ENCODE data around the gene CHST3.
"Not testable (repeated sequence)": the region's sequence is repeated elsewhere in the genome, so short reads cannot be mapped to it uniquely, and the experiment has no call there.

Gene CHST3

DNA sequence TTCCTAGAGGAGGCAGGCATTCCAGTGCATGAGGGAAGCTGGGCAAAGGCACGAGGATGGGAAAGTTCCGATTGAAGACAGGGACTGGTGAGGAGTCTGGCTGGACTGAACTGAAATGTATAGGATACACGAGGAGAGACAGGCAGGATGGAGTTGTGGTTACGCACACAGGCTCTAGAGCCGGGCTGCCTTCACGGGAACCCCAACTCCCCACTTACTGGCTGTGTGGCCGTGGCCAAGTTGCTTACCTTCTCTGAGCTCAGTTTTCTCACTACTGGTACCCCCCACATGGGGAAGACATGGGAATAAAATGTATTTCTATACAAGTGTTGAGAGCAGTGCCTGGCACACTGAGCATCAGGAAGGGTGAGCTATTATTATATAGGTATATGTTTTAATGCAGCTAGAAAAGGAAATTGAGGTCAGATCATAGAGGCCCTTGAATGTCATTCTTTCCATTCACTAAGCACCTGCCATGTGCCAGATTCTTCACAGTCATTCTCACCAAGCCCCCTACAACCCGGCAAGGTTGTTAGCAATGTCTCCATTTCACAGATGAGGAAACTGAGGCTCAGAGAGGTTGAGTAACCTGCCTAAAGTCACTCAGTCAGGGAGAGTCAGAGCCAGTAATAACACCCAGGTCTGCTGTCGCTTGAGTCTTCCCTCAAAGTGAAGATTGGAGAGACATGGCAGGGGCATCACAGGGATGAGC, 9.7 kb downstream of the CHST3 start:
- H2AFZ ChIP-seq (ENCODE audit: low read length, unreplicated experiment): no peak overlapping the region
- no peak overlapping the region for H3K4me3 ChIP-seq (ENCODE audit: low read depth, low read length)
- peaks cover 75% of the 10 kb centered on the region for H3K79me2 ChIP-seq (ENCODE audit: control insufficient read depth, insufficient read depth, low read length, unreplicated experiment)
- H3K27ac ChIP-seq (ENCODE audit: low read depth, low read length): peak overlapping the region; percentile 78
- H3K36me3 ChIP-seq (ENCODE audit: insufficient read depth, low read length): no peaks in the 10 kb centered on the region
- no peaks in the 10 kb centered on the region for H3K27me3 ChIP-seq (ENCODE audit: insufficient read depth, low read length)
- peaks cover 77% of the 10 kb centered on the region for H3K4me1 ChIP-seq (ENCODE audit: control insufficient read depth, insufficient read depth, low read length, unreplicated experiment)

DNA sequence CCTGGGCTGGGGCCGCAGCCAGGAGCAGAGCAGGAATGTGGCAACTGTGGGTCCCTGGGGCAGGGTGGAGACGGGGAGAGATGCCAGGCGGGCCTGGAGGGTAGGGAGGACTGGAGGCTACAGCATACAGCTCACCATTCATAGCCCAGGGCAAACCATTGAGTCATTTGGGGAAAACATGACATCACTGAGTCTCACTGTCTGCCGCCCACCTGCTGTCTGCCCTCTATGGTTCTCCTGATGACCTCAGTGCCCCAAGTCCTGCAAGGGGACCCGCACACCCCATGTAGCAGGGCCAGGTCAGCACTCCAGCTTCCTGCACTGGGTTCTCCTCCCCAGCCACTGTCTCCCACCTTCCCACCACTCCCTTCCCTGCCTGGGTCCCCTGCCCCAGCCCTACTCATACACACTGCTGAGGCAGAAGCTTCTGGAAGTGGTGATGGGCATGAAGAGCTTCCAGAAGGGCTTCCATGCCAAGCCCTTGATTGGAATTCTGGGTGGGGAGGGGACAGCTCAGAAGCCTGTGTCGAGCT, 10.4 kb downstream of the CHST3 start:
- peaks cover 81% of the 10 kb centered on the region for H3K4me1 ChIP-seq (ENCODE audit: control insufficient read depth, insufficient read depth, low read length, unreplicated experiment)
- no peaks in the 10 kb centered on the region for H3K36me3 ChIP-seq (ENCODE audit: insufficient read depth, low read length)
- H3K79me2 ChIP-seq (ENCODE audit: control insufficient read depth, insufficient read depth, low read length, unreplicated experiment): peaks cover 75% of the 10 kb centered on the region
- no peak overlapping the region for H3K4me3 ChIP-seq (ENCODE audit: low read depth, low read length)
- H2AFZ ChIP-seq (ENCODE audit: low read length, unreplicated experiment): no peak overlapping the region
- peak overlapping the region; percentile 78 for H3K27ac ChIP-seq (ENCODE audit: low read depth, low read length)
- no peaks in the 10 kb centered on the region for H3K27me3 ChIP-seq (ENCODE audit: insufficient read depth, low read length)

DNA sequence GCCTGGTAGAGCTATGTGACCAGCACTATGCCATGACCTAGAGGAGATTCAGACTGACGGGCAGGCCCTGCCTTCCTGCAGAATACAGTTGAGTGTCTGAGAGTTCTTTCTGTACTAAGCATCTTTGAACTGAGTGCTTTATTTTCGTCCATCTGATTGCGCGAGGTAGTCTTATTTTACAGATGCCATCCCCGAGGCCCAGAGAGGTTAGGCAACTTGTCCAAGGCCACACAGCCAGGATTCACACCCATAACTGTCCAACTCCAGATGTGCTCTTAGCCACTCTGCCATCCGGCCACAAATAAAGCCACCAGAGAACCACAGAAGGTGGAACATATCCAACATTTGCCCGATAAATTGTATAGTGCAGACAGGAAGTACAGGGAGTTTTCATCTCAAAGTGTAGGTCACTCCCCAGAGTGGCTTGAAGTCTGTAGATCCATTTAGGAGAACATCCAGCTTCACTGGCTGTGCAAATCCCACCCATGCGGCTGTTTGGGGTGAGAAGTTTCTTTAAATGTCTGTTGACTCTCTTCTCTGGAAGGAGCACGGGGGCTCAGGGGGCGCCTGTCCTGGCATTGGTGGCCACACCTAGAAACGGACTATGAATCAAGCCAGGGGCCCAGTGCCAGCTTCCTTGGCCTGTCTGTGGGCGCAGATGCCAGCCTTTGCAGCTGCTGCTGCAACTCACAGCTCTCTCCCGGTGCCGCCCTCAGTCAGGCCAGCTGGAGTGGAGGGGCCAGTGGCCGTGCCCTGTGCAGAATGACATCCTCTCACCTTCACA, 11.1 kb downstream of the CHST3 start:
- peaks cover 86% of the 10 kb centered on the region for H3K4me1 ChIP-seq (ENCODE audit: control insufficient read depth, insufficient read depth, low read length, unreplicated experiment)
- peak overlapping the region; percentile 4; the same call in 1 of the 2 replicates for H3K4me3 ChIP-seq (ENCODE audit: low read depth, low read length)
- no peaks in the 10 kb centered on the region for H3K36me3 ChIP-seq (ENCODE audit: insufficient read depth, low read length)
- peaks cover 75% of the 10 kb centered on the region for H3K79me2 ChIP-seq (ENCODE audit: control insufficient read depth, insufficient read depth, low read length, unreplicated experiment)
- no peaks in the 10 kb centered on the region for H3K27me3 ChIP-seq (ENCODE audit: insufficient read depth, low read length)
- no peak overlapping the region for H2AFZ ChIP-seq (ENCODE audit: low read length, unreplicated experiment)
- H3K27ac ChIP-seq (ENCODE audit: low read depth, low read length): peak overlapping the region; percentile 78

GRCh38 chr10:71975871-71976725, 11.9 kb downstream of the CHST3 start:
- H2AFZ ChIP-seq (ENCODE audit: low read length, unreplicated experiment): no peak overlapping the region

DNA sequence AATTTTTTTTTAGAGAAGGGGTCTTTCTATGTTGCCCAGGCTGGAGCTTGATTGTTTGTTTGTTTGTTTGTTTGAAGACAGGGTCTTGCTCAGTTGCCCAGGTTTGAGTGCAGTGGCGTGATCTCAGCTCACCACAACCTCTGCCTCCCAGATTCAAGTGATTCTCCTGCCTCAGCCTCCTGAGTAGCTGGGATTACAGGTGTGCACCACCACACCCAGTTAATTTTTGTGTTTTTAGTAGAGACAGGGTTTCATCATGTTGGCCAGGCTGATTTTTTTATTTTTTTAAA, 13.4 kb downstream of the CHST3 start:
- not testable (repeated sequence) for H3K4me3 ChIP-seq (ENCODE audit: low read depth, low read length); H3K36me3 ChIP-seq (ENCODE audit: insufficient read depth, low read length); H2AFZ ChIP-seq (ENCODE audit: low read length, unreplicated experiment); H3K27me3 ChIP-seq (ENCODE audit: insufficient read depth, low read length); H3K27ac ChIP-seq (ENCODE audit: low read depth, low read length)
- H3K79me2 ChIP-seq (ENCODE audit: control insufficient read depth, insufficient read depth, low read length, unreplicated experiment): peaks cover 76% of the 10 kb centered on the region
- H3K4me1 ChIP-seq (ENCODE audit: control insufficient read depth, insufficient read depth, low read length, unreplicated experiment): peaks cover 93% of the 10 kb centered on the region

More at GRCh38 chr10:71975871-71976725, 11.9 kb downstream of the CHST3 start:
- Histone ChIP-seq H3K4me3 (ENCODE audit: low read depth, low read length) (peak overlapping the region; percentile 4; the same call in 1 of the 2 replicates), H3K27me3 (ENCODE audit: insufficient read depth, low read length) (no peaks in the 10 kb centered on the region), H3K79me2 (ENCODE audit: control insufficient read depth, insufficient read depth, low read length, unreplicated experiment) (peaks cover 76% of the 10 kb centered on the region), H3K4me1 (ENCODE audit: control insufficient read depth, insufficient read depth, low read length, unreplicated experiment) (peaks cover 86% of the 10 kb centered on the region), H3K36me3 (ENCODE audit: insufficient read depth, low read length) (no peaks in the 10 kb centered on the region), H3K27ac (ENCODE audit: low read depth, low read length) (peak overlapping the region; percentile 78)

DNA sequence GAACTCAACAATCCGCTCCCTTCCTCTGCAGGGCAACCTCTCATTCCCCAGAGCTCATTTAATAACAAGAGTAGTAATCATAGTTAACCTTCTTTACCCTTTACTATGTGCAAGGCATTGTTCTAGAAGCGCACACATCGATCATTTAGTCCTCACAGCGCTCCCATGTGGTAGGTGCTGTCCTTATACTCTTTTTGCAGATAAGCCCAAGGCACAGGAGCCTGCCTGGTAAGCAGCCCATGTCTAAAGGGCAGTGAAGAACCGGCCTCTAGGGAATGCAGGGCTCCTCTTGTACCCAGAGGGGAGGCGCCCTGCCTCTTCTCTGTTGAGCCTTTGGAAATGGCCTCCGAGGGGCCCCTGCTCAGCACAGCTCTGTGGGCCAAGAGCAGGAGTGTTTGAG, 14.3 kb downstream of the CHST3 start:
- Histone ChIP-seq H3K27me3 (ENCODE audit: insufficient read depth, low read length) (no peaks in the 10 kb centered on the region), H3K79me2 (ENCODE audit: control insufficient read depth, insufficient read depth, low read length, unreplicated experiment) (peaks cover 72% of the 10 kb centered on the region), H2AFZ (ENCODE audit: low read length, unreplicated experiment) (no peak overlapping the region), H3K4me3 (ENCODE audit: low read depth, low read length) (no peak overlapping the region), H3K27ac (ENCODE audit: low read depth, low read length) (no peak overlapping the region), H3K4me1 (ENCODE audit: control insufficient read depth, insufficient read depth, low read length, unreplicated experiment) (peaks cover 84% of the 10 kb centered on the region), H3K36me3 (ENCODE audit: insufficient read depth, low read length) (no peaks in the 10 kb centered on the region)

- no peak overlapping the region for H3K27ac ChIP-seq (ENCODE audit: low read depth, low read length)
- H3K36me3 ChIP-seq (ENCODE audit: insufficient read depth, low read length): no peaks in the 10 kb centered on the region
- no peak overlapping the region for H3K4me3 ChIP-seq (ENCODE audit: low read depth, low read length)
- H3K79me2 ChIP-seq (ENCODE audit: control insufficient read depth, insufficient read depth, low read length, unreplicated experiment): peaks cover 65% of the 10 kb centered on the region
- H2AFZ ChIP-seq (ENCODE audit: low read length, unreplicated experiment): no peak overlapping the region
- H3K27me3 ChIP-seq (ENCODE audit: insufficient read depth, low read length): no peaks in the 10 kb centered on the region
- peaks cover 78% of the 10 kb centered on the region for H3K4me1 ChIP-seq (ENCODE audit: control insufficient read depth, insufficient read depth, low read length, unreplicated experiment)
Observed at GRCh38 chr10:71978988-71979691, 14.9 kb downstream of the CHST3 start.

- Histone ChIP-seq H3K27ac (ENCODE audit: low read depth, low read length) (0 out of 2 replicates have a peak overlapping the region, but pooled peaks have one; percentile 4), H3K36me3 (ENCODE audit: insufficient read depth, low read length) (no peaks in the 10 kb centered on the region), H3K4me3 (ENCODE audit: low read depth, low read length) (no peak overlapping the region), H3K79me2 (ENCODE audit: control insufficient read depth, insufficient read depth, low read length, unreplicated experiment) (peaks cover 69% of the 10 kb centered on the region), H3K4me1 (ENCODE audit: control insufficient read depth, insufficient read depth, low read length, unreplicated experiment) (peaks cover 78% of the 10 kb centered on the region), H2AFZ (ENCODE audit: low read length, unreplicated experiment) (no peak overlapping the region), H3K27me3 (ENCODE audit: insufficient read depth, low read length) (no peaks in the 10 kb centered on the region)
Observed at GRCh38 chr10:71979692-71980062, 15.5 kb downstream of the CHST3 start.

DNA sequence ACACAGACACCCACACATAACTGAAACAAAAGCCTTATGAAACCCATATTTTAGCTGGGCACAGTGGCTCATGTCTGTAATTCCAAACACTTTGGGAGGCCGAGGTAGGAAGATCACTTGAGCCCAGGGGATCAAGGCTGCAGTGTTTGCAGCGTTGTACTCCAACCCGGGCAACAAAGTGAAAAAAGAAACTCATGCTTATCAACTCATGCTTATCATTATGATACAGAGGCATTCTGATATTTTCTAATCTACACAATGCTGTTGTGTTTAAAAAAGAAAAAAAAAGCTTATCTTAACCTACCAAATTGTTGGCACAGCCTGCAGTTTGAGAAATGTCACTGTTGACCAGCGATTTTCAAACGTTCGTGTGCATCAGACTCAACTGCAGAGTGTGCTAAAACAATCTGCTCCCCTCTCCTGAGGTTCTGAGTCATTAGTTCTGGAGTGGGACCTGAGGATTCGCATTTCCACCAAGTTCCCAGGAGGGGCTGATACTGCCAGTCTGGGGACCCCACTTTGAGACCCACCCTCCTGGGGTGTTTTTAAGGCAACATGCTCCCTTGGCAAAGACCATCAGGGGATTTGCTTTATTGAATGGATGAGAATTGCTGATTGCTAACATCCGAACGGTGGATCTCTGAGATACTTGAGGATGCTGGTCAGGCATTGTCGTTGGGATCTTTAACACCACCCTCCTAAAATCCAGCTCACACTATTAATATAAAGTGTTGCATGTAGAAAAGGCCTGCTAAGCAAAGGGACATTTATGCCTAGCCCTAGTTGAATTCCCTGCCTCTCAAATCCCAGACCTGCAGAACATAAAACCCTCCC, 16.2 kb downstream of the CHST3 start:
- Histone ChIP-seq H3K79me2 (ENCODE audit: control insufficient read depth, insufficient read depth, low read length, unreplicated experiment) (peaks cover 72% of the 10 kb centered on the region), H3K36me3 (ENCODE audit: insufficient read depth, low read length) (no peaks in the 10 kb centered on the region), H2AFZ (ENCODE audit: low read length, unreplicated experiment) (no peak overlapping the region), H3K4me3 (ENCODE audit: low read depth, low read length) (peak overlapping the region; percentile 42), H3K27ac (ENCODE audit: low read depth, low read length) (peak overlapping the region; percentile 6; the same call in 1 of the 2 replicates), H3K27me3 (ENCODE audit: insufficient read depth, low read length) (no peaks in the 10 kb centered on the region), H3K4me1 (ENCODE audit: control insufficient read depth, insufficient read depth, low read length, unreplicated experiment) (peaks cover 78% of the 10 kb centered on the region)

All from ACC112 (cell line).